Stimulated activated naive B cell treated with anti-CD40 and anti-IgM and Interleukin-4, amounts not matched to agents 10 μg/mL and 1 μg/mL and 100 μg/mL, for 72 hours (primary cell): ENCODE results near the gene MFAP3.

Experiments
- ATAC-seq, 2 donors: fragments of 150-1000 bp; cut with Tn5 transposase; replicated peaks; 2 replicates each; pipeline ENCODE4 v1.10.0; 2021; ENCODE audit warnings: moderate library complexity in 1 of 2
- DNase-seq: peaks from one replicate; pipeline ENCODE4 v3.0.0; 2021
- H3K27ac Mint-ChIP-seq: one replicate; pipeline ENCODE4 v1.8.0; 2022; ENCODE audit warnings: mild to moderate bottlenecking, mixed read lengths
- H3K27me3 Mint-ChIP-seq, 2 donors: one replicate each; pipeline ENCODE4 v1.8.0; 2022; ENCODE audit warnings: mixed read lengths in 2 of 2
- H3K36me3 Mint-ChIP-seq, 2 donors: one replicate each; pipeline ENCODE4 v1.8.0; 2022; ENCODE audit warnings: mixed read lengths in 2 of 2, mild to moderate bottlenecking in 1 of 2
- H3K4me1 Mint-ChIP-seq, 2 donors: one replicate each; pipeline ENCODE4 v1.8.0; 2022; ENCODE audit warnings: mixed read lengths in 2 of 2, mild to moderate bottlenecking in 1 of 2
- H3K4me3 Mint-ChIP-seq, 2 donors: one replicate each; pipeline ENCODE4 v1.8.0; 2022; ENCODE audit warnings: mild to moderate bottlenecking in 2 of 2, mixed read lengths in 2 of 2, moderate library complexity in 1 of 2
- H3K9me3 Mint-ChIP-seq, 2 donors: one replicate each; pipeline ENCODE4 v1.8.0; 2022; ENCODE audit warnings: mixed read lengths in 2 of 2, mild to moderate bottlenecking in 1 of 2

The MFAP3 gene

DNA sequence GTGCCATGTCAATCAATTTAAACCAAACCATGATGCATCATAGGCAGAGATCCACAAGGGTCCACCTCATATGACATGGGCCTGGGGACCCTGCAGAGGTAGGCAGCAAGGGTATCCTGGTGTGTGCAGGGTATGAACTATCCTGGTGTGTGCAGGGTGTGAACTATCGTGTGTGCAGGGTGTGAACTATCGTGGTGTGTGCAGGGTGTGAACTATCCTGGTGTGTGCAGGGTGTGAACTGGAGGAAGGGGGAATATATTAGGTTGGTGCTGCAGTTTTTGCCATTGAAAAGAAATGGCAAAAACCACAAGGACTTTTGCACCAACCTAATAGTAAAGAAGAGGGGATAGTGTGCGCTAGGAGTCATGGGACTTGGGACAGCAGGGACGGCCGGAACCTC is 50.0 kb downstream of the MFAP3 start:
- no peak for DNase-seq
- Mint-ChIP-seq H3K27me3 (peaks cover 18 to 21% of the 10 kb centered on the region in 2 donors), H3K9me3 (no peaks in the 10 kb centered on the region), H3K36me3 (no peaks in the 10 kb centered on the region), H3K4me1 (no peaks in the 10 kb centered on the region), H3K4me3 (no peak overlapping the region), H3K27ac (no peak overlapping the region)
- no peak for ATAC-seq

DNA sequence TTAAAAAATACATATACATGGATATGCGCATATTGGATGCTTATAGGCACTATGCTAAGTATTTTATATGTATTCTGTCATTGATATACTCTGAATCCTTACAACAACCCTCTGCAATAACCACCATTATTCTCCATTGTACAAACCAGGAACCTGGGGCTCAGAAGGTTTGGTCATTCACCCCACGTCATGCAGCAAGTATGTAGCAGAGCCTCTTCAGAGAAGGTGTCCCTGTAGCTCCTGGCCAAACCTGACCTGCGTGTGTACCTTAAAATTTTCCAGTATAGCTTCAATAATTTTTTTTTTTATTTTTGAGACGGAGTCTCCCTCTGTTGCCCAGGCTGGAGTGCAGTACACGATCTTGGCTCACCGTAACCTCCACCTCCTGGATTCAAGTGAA is 51.9 kb downstream of the MFAP3 start:
- DNase-seq: no peak
- no peak for ATAC-seq
- no peaks in the 10 kb centered on the region for H3K36me3 Mint-ChIP-seq
- H3K4me1 Mint-ChIP-seq: no peaks in the 10 kb centered on the region
- H3K27me3 Mint-ChIP-seq: peaks cover 34 to 35% of the 10 kb centered on the region in 2 donors
- H3K9me3 Mint-ChIP-seq: no peaks in the 10 kb centered on the region
- no peak overlapping the region for H3K27ac Mint-ChIP-seq
- H3K4me3 Mint-ChIP-seq: no peak overlapping the region

GRCh38 chr5:154092356-154093141 is 53.8 kb downstream of the MFAP3 start:
- no peak for DNase-seq

DNA sequence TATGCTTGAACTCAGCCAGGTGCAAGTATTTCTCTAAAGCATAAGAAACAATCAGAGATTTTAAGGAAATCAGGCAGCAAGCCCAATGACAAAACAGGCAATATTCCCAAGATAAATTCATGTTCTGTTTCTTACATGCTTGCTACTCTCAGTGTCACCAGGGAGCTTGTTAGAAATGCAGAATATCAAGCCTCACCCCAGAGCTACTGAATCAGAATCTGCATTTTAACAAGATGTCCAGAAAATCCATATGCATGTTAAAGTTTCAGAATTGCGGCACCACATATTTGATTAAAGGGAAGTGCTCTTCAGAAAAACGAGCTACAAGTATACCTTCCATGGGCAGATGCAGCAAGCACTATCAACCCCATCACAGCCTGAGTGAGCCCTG is 54.4 kb downstream of the MFAP3 start:
- no peak overlapping the region for H3K27ac Mint-ChIP-seq
- DNase-seq (no peak), ATAC-seq (no peak)
- no peak overlapping the region for H3K4me3 Mint-ChIP-seq
- no peaks in the 10 kb centered on the region for H3K4me1 Mint-ChIP-seq
- no peaks in the 10 kb centered on the region for H3K9me3 Mint-ChIP-seq
- H3K27me3 Mint-ChIP-seq: peaks cover 34 to 46% of the 10 kb centered on the region in 2 donors
- H3K36me3 Mint-ChIP-seq: no peaks in the 10 kb centered on the region

More at GRCh38 chr5:154092356-154093141, 53.8 kb downstream of the MFAP3 start:
- Mint-ChIP-seq H3K9me3 (no peaks in the 10 kb centered on the region), H3K27ac (no peak overlapping the region), H3K36me3 (no peaks in the 10 kb centered on the region), H3K4me3 (no peak overlapping the region), H3K27me3 (peaks cover 34 to 42% of the 10 kb centered on the region in 2 donors), H3K4me1 (no peaks in the 10 kb centered on the region)
- no peak for ATAC-seq

- Mint-ChIP-seq H3K27ac (no peak overlapping the region), H3K36me3 (no peaks in the 10 kb centered on the region), H3K4me1 (no peaks in the 10 kb centered on the region), H3K9me3 (no peaks in the 10 kb centered on the region), H3K4me3 (no peak overlapping the region), H3K27me3 (peaks cover 29 to 46% of the 10 kb centered on the region in 2 donors)
- ATAC-seq (no peak), DNase-seq (no peak)
Observed at GRCh38 chr5:154095904-154096303, 57.1 kb downstream of the MFAP3 start.

DNA sequence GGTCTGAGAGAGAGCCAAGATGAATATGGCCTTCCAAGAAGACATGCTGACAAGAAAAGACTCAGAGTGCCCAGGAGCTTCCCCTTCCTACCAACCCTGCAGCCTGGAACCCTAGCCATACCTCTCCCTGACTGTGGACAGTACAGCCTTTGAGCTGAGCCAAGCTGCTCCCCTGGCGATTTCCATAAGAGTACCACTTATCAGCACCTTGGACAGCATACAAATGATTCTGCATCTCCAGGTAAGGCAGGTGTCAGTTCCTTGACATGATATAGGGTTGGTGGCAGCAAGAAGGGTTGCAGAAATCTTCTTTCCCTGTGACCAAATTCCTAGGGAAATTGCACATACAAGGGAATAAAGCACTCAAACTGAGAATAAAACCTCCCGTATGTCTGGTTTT is 58.3 kb downstream of the MFAP3 start:
- no peaks in the 10 kb centered on the region for H3K4me1 Mint-ChIP-seq
- no peaks in the 10 kb centered on the region for H3K9me3 Mint-ChIP-seq
- peaks cover 26 to 38% of the 10 kb centered on the region in 2 donors for H3K27me3 Mint-ChIP-seq
- ATAC-seq (no peak), DNase-seq (no peak)
- H3K4me3 Mint-ChIP-seq: no peak overlapping the region
- H3K36me3 Mint-ChIP-seq: no peaks in the 10 kb centered on the region
- H3K27ac Mint-ChIP-seq: no peak overlapping the region

GRCh38 chr5:154098465-154098864 is 59.7 kb downstream of the MFAP3 start:
- ATAC-seq (no peak), DNase-seq (no peak)
- no peaks in the 10 kb centered on the region for H3K36me3 Mint-ChIP-seq
- H3K27ac Mint-ChIP-seq: no peak overlapping the region
- H3K9me3 Mint-ChIP-seq: no peaks in the 10 kb centered on the region
- H3K4me3 Mint-ChIP-seq: no peak overlapping the region
- no peaks in the 10 kb centered on the region for H3K4me1 Mint-ChIP-seq
- peaks cover 26 to 28% of the 10 kb centered on the region in 2 donors for H3K27me3 Mint-ChIP-seq

DNA sequence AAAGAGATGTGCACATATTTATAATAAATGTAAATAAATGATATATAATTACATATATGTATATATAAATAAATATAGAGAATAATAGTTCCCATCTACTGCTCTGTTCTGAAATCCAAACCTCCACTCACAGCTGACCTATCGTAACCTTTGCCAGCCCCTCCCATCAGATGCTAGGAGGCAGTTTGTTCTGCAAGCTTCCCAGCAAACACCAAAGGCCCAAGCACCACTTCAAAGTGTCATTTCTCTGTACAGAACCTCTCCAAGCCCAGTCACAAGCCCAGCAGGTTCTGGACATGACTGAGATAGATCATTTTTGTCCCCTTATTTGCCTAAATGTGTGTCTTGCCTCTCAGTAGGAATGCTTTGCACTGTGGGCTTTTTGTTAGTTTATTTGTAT is 62.4 kb downstream of the MFAP3 start:
- no peak overlapping the region for H3K27ac Mint-ChIP-seq
- H3K9me3 Mint-ChIP-seq: no peaks in the 10 kb centered on the region
- DNase-seq (no peak), ATAC-seq (no peak)
- no peak overlapping the region for H3K4me3 Mint-ChIP-seq
- H3K27me3 Mint-ChIP-seq: peaks cover 21 to 22% of the 10 kb centered on the region in 2 donors
- no peaks in the 10 kb centered on the region for H3K4me1 Mint-ChIP-seq
- no peaks in the 10 kb centered on the region for H3K36me3 Mint-ChIP-seq

DNA sequence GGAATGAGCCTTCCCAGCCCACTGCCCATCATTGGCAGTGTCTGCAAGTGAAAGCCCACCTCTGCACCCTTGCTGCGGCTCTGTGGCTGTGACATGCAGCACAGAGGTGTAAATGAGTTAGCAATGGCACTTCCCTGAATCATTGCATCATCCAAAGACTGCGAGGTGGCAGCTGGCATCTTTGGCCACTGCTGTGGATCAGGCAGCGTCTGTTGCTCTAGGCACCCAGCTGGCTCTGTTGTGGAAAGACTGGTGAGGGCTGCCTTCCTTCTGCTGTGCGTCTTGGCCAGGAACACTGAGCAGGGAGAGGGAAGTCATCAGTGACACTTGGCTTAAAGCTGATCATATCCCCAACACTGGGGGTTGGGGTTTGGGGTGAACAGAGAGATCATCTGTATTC is 64.5 kb downstream of the MFAP3 start:
- H3K27me3 Mint-ChIP-seq: peaks cover 16 to 25% of the 10 kb centered on the region in 2 donors
- no peak overlapping the region for H3K4me3 Mint-ChIP-seq
- peaks cover 0 to 3% of the 10 kb centered on the region in 2 donors for H3K4me1 Mint-ChIP-seq
- DNase-seq (no peak), ATAC-seq (no peak)
- H3K9me3 Mint-ChIP-seq: no peaks in the 10 kb centered on the region
- H3K27ac Mint-ChIP-seq: no peak overlapping the region
- H3K36me3 Mint-ChIP-seq: no peaks in the 10 kb centered on the region
